GM18907 (cell line): ENCODE measurements around the gene COMMD7.
"Not testable (repeated sequence)": the region's sequence is repeated elsewhere in the genome, so short reads cannot be mapped to it uniquely, and the experiment has no call there.

ENCODE experiments used
- ATAC-seq: cut with Tn5 transposase; IDR thresholded peaks from one replicate; pipeline ENCODE4 v1.9.1; 2021; ENCODE audit warnings: mild to moderate bottlenecking, moderate library complexity; ENCODE audit not compliant: unreplicated experiment

The COMMD7 gene

GRCh38 chr20:32767418-32768198 is 24.3 kb upstream of the COMMD7 start:
- ATAC-seq: no peak

DNA sequence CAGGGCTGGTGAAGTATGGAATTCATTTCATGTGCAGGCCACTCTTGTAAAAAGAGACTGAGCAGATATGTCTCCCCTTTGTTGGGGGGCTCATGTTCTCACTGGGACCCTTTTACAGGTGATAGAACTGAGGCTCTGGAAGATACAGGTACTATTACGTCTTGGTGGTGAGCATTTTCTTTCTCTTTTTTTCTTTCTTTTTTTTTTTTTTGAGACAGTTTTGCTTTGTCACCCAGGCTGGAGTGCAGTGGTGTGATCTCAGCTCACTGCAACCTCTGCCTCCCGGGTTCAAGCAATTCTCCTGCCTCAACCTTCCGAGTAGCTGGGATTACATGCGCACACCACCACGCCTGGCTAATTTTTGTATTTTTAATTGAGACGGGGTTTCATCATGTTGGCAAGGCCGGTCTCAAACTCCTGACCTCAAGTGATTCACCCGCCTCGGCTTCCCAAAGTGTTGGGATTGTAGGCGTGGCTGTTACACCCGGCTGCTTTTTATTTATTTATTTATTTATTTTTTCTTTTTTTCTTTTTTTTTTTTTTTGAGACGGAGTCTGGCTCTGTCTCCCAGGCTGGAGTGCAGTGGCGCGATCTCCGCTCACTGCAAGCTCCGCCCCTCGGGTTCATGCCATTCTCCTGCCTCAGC is 22.1 kb upstream of the COMMD7 start:
- not testable (repeated sequence) for ATAC-seq

DNA sequence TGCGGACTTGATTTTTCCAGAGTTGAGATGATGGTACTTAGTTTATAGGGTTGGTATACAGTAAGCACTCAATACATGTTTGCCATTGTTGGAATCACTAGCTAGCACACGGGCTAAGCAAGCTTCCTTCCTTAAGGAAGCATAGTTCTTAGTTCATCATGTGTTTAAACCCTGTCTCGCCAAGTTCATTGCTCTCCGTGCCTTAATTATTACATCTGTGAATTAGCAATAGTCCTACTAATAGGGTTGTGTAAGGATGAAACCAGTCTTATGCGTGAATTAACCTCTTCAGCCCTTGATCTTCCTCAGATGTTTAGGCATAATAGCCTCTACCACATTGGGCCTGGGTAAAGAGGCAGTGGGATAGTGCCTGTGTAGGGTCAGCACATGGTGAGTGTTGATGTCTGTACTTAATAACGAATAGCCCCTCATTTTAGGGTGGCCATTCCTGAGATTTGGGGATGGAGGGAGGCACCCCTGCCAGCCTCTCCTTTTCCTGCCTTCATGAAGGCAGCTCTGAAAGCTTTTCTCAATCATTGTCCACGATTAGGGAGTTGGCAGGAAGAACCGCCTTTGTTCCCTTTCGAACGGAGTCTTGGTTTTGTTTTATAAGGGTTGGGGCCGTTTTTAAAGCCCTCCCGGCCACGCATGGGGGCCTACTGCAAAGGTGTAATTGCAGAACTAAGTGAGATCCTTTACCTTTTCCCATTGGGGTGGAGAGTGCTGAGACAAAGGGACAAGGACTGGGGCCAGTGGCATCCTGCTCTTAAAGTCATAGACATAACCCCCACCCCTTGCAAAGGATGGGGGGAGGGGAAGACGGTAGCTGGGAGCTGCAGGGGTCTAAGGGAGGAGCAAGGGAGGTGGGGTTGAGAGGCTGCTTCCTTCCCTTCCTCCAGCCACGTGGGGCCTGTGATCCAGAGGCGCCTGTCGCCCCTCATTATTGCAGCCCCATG is 21.0 kb upstream of the COMMD7 start:
- ATAC-seq: no peak

- no peak for ATAC-seq
Observed at GRCh38 chr20:32763202-32764004, 20.1 kb upstream of the COMMD7 start.

DNA sequence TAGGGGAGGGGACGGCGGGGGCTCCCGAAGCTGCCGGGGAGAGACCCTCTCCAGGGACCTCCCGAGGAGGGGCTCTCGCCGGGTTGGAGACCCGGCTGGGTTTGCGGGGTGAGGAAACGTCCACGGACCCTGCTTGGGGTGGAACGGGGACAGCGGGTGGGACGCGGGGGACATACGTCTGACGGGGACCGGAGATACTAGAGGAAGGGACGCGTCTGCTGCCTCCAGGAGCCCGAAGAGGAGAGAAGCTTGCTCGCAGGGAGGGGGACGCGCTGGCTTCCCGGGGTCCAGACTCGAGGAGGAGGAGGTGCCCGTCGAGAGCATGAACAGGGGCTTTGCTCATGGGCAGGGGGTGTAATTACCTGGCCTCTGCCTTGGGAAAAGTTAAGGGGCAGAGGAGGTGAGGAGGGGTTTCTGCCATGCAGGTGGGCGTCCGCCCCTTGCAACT is 19.5 kb upstream of the COMMD7 start:
- peak; percentile 24 for ATAC-seq

DNA sequence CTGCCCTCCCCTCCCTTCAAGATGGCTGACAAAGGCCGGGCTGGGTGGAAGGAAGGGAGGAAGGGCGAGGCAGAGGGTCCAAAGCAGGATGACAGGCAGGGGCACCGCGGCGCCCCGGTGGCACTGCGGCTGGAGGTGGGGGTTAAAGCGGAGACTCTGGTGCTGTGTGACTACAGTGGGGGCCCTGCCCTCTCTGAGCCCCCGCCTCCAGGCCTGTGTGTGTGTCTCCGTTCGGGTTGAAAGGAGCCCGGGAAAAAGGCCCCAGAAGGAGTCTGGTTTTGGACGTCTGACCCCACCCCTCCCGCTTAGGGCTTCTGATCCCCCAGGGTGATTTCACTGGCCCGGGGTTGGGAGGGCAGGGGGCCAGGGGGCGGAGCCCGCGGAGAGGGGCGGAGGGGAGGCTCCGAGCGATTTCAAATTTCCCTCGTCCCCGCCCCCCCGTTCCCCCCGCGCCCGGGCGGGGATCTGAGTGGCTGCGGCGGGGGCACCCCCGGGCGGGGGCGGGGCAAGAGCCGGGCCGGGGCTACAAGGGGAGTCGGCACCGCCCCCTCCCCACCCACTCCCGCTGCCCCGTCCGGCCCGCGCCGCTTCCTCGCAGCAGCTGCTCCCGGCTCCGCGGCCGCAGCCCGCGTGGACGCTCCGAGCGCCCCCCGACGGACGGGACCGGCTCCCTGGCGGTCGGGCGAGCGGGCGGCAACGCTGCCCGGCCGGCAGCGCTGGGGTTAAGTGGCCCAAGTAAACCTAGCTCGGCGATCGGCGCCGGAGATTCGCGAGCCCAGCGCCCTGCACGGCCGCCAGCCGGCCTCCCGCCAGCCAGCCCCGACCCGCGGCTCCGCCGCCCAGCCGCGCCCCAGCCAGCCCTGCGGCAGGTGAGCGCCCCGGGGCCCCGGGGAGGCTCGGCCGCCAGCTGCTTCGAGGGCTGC is 18.8 kb upstream of the COMMD7 start, which contains the start of gene DNMT3B:
Gene DNMT3B (plus strand): TSS at position 555 of the 923 bp plus-strand sequence. CDS start 17,939 bp downstream, outside the sequence.
- peak; percentile 76 for ATAC-seq

DNA sequence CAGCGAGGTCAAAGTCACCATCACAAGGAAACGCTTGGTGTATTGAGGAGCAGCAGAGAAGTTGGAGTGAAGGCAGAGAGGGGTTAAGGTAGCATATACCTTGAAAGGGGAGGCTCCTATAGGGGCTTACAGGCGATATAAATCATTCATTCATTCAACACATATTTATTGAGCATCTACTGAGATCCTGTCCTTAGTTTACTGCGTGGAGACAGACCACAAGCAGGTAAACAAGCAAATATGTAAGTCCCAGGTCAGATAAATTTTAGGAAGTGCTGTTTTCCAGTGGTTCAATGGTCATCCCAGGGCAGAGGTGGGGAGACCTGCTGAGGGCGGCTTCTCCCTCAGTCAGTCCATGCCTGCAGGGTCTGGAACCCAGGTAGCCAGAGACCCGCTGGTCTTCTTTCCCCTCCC is 18.2 kb upstream of the COMMD7 start:
- ATAC-seq: no peak

DNA sequence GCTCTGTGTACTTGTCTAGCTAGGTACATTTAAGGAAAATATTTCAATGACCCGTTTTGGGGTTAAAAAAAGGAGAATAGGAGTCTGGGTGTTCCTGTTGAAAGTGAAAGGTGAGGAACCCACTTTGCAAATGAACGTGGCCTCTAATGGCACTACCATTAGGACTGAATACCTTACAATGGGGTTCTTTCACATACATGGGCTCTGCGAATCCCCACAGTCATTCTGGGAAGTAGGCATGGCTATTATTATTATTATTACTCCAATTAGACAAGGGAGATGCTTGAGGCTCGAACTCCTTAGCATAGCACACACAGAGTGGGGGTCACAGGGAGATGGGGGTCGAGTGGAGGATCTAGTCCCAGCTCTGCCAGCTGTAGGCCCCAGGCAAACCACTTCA is 12.9 kb upstream of the COMMD7 start:
- ATAC-seq: no peak

- ATAC-seq: no peak
Observed at GRCh38 chr20:32753731-32754130, 10.5 kb upstream of the COMMD7 start.

- ATAC-seq: no peak
Observed at GRCh38 chr20:32752458-32753250, 9.4 kb upstream of the COMMD7 start.

- no peak for ATAC-seq
Observed at GRCh38 chr20:32751702-32752457, 8.6 kb upstream of the COMMD7 start.

- ATAC-seq: no peak
Observed at GRCh38 chr20:32751293-32751692, 8.0 kb upstream of the COMMD7 start.

GRCh38 chr20:32749914-32750637 is 6.8 kb upstream of the COMMD7 start:
- ATAC-seq: no peak

DNA sequence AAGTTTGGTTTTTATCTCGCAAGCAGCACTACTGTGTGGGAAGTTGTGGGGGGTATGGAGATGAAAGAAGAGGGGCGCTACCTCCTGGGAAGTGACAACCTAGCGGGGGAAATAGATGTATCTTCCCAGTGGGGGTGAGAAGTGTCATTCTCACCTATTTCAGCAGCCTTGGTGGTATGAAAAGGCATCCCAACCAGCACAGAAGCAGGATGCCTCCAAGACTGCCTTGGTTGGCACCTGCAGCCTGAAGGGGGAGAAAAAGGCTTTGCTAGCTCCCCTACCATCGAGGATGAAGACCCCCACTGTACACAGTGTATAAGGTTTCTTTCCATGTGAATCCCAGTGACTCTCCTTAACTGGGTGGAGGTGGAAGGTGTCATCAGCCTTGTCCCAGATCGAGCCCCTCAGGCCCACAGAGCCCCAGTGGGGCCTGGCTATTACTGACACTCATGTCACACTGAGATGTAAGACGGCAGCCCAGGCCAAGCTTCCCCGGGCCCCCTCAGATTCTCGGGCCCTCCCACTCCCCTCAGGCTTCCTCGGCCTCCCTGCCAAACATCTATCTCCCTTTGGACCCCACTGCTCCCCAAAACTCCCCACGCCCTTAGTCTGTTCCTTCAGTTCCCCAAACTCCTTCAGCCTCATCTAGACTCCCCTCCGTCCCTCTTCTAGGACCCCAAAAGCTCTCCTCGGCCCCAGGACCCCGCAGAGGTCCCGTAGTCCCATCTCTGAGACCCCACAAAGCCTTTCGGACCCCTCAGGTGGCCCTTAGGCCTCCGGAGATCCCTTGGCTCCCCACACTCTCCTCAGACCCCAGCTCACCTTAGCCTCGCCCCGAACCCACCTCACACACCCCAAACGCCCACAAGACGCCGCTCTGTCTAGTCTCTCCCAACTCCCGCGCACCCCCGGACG is 688 bp downstream of the COMMD7 start:
- ATAC-seq: no peak

DNA sequence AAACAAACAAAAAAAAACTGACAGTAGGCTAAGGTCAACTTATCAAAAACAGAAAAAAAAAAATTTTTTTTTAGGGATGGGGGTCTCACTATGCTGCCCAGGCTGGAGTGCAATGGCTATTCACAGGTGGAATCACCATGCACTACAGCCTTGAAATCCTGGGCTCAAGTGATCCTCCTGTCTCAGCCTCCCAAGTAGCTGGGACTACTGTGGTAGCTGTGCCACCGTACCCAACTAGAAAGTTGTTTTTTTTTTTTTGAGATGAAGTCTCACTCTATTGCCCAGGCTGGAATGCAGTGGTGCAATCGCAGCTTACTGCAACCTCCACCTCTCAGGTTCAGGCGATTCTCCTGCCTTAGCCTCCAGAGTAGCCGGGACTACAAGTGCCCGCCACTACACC is 2.1 kb downstream of the COMMD7 start:
- ATAC-seq: no peak
